Activated CD8-positive, alpha-beta memory T cell treated with anti-CD3 and anti-CD28 coated beads, Interleukin-2, amount 10 ng/mL, durations not matched to agents 7 days and 5 days (primary cell): ENCODE data around the gene RPS8. TPM values are rescaled to one million over a fixed set of nuclear protein-coding genes. Genes with fewer than 3 reads are reported as not detected.

Source experiments
- ATAC-seq: fragments of 150-1000 bp; cut with Tn5 transposase; one replicate; pipeline ENCODE4 v1.10.0; 2021; ENCODE audit warnings: moderate library complexity
- CTCF ChIA-PET: fragments of 350-600 bp; sonication (Branson Sonifier 250); formaldehyde crosslinking; loops from one replicate; lab custom pipeline; 2021; ENCODE audit warnings: antibody characterized with exemption; lab: Charles Lee
- DNase-seq: peaks from one replicate; pipeline ENCODE4 v3.0.0-alpha.2; 2020
- H3K27ac Mint-ChIP-seq: one replicate; pipeline ENCODE4 v1.8.0; 2021; ENCODE audit warnings: mild to moderate bottlenecking, mixed read lengths
- H3K27me3 Mint-ChIP-seq: one replicate; pipeline ENCODE4 v1.8.0; 2021; ENCODE audit warnings: mixed read lengths
- H3K36me3 Mint-ChIP-seq: one replicate; pipeline ENCODE4 v1.8.0; 2021; ENCODE audit warnings: mild to moderate bottlenecking, mixed read lengths
- H3K4me1 Mint-ChIP-seq: one replicate; pipeline ENCODE4 v1.8.0; 2021; ENCODE audit warnings: mixed read lengths
- H3K4me3 Mint-ChIP-seq: one replicate; pipeline ENCODE4 v1.8.0; 2021; ENCODE audit warnings: mild to moderate bottlenecking, moderate library complexity, mixed read lengths
- H3K9me3 Mint-ChIP-seq: one replicate; pipeline ENCODE4 v1.8.0; 2022; ENCODE audit warnings: low read depth, mixed read lengths
- total RNA-seq, 2 experiments: library from RNA; stranded (reverse); gene quantifications; one replicate each; pipeline ENCODE4 v1.2.3, GENCODE V29; 2021

Gene RPS8
- total RNA-seq, 2 experiments from 2014 or later, result 1,353 to 1,538 TPM

DNA sequence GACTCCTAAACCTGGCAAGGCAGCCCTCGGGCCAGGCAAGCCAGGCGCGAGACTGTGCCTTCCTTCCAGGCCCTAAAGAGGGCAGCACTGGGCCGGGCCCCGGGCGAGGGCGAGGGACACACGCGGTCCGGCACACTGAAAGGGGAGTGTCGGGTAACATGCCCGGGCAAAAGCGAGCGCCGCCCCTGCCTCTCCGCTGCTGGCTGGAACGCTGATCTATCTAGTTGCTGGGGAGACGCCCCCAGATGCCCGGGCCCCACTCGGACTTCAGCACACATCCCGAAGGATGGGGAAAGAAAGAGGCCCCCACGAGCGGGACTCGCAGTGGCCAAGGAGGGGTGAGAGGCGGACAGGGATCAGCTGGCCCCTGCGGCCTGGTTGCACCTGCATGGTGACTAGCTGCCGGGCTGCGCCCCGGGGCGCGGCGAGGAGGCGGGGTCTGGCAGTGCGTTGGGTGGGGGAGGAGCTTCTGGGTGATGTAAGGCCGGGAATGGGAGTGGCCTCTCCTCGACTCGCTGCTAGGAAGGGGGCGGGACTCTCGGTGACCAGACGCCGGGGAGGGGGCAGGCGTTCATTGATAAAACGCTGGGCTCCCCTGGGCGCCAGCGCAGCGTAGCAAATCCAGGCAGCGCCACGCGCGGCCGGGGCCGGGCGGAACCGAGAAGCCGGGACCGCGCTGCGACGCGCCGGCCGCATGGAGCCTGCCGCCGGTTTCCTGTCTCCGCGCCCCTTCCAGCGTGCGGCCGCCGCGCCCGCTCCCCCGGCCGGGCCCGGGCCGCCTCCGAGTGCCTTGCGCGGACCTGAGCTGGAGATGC is 24.6 kb downstream of the RPS8 start, which contains the start of gene PLK3:
Gene PLK3 (plus strand): TSS at position 608 of the 815 bp plus-strand sequence. CDS start 87 bp downstream, at position 695.
- CTCF ChIA-PET, result interaction anchor here (0.6 to 5.2 kb wide), 22 partner anchors 9 to 691 kb away, joined by 3 to 62 read pairs (median 5); partner anchors contain the start of genes BTBD19, EIF2B3, HECTD3 and MUTYH
- peak within 1 kb of the TSS; percentile 100 for H3K27ac Mint-ChIP-seq
- ATAC-seq (peak; percentile 81), DNase-seq (peak; percentile 99)
- H3K4me1 Mint-ChIP-seq, result peaks cover 29% of the 10 kb centered on the region
- H3K36me3 Mint-ChIP-seq, result peaks cover 24% of the 10 kb centered on the region
- H3K4me3 Mint-ChIP-seq, result peak within 1 kb of the TSS; percentile 78
- no peaks in the 10 kb centered on the region for H3K27me3 Mint-ChIP-seq
- no peaks in the 10 kb centered on the region for H3K9me3 Mint-ChIP-seq

DNA sequence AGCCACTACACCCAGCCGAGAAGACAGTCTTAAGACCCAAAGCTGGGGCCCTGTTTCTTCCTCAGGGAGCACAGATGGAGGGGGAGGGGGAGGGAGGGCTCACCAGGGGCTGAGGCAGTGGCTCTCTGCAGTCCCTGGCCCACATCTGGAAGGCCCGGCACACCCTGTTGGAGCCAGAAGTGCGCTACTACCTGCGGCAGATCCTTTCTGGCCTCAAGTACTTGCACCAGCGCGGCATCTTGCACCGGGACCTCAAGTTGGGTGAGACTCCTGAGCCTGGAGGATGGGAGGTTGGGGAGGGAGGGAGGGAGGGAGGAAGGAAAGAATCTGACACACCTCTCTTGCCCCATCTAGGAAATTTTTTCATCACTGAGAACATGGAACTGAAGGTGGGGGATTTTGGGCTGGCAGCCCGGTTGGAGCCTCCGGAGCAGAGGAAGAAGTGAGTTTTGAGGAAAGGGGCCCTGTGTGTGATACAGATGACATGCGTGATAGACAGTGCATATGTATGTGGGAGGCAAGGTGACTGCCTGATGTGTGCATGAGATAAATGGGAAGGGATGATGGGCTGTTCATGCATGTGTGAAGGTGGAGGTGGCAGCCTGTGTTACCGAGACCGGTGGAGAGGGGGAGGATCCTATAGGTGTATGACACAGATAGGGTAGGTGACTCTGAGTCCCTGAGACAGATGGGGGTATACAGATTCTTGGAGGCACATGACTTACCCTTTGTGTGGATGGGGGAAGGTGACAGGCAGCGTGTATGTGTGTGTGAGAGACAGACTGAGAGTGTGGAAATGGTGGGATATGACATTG is 26.4 kb downstream of the RPS8 start:
- Mint-ChIP-seq H3K4me3 (peak overlapping the region; percentile 78), H3K27ac (peak overlapping the region; percentile 94), H3K27me3 (no peaks in the 10 kb centered on the region), H3K36me3 (peaks cover 33% of the 10 kb centered on the region), H3K9me3 (no peaks in the 10 kb centered on the region), H3K4me1 (peaks cover 37% of the 10 kb centered on the region)
- DNase-seq (no peak), ATAC-seq (no peak)
- CTCF ChIA-PET, result interaction anchor here (3.1 to 5.2 kb wide), 3 partner anchors 7 to 18 kb away, joined by 42 to 62 read pairs (median 60); partner anchors contain the start of gene BTBD19

DNA sequence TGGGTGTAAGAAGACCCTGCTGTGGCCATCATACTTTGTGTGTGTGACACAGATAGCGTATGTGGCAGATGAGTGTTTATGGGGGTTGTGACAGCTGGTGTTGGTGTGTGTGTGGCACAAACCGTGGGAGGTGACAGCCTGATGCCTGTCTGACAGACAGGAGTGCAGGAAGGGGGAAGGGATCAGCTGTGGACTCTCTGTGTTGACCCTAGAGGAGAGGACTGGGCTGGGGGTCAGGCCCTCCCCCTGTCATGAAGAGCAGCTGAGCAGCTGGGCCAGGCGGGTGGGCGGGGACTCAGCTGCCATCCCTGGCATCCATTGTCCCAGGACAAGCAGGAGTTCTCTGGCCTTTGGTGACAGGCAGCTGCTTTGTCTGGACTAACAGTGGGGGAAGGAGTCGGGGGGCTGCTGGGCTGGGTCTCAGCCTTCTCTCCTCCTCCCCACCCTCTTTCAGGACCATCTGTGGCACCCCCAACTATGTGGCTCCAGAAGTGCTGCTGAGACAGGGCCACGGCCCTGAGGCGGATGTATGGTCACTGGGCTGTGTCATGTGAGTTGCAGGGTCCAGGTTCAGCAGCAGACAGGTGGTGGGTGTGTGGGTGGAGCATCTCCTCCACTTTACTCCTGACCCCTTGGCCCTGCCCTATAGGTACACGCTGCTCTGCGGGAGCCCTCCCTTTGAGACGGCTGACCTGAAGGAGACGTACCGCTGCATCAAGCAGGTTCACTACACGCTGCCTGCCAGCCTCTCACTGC is 27.1 kb downstream of the RPS8 start:
- CTCF ChIA-PET, result interaction anchor here (0.6 to 5.2 kb wide), 2 partner anchors 12 to 17 kb away, joined by 3 to 62 read pairs; no protein-coding TSS in a partner anchor
- no peak for ATAC-seq
- Mint-ChIP-seq H3K4me1 (peaks cover 45% of the 10 kb centered on the region), H3K27me3 (no peaks in the 10 kb centered on the region), H3K36me3 (peaks cover 40% of the 10 kb centered on the region), H3K9me3 (no peaks in the 10 kb centered on the region), H3K4me3 (peak overlapping the region; percentile 78), H3K27ac (peak overlapping the region; percentile 94)
- no peak for DNase-seq

DNA sequence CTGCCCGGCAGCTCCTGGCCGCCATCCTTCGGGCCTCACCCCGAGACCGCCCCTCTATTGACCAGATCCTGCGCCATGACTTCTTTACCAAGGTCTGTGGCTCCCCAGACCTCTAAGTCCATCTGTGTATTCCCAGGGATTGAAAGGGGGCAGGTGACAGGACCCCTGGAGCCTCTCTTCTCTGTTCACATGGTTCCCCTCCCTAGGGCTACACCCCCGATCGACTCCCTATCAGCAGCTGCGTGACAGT is 27.6 kb downstream of the RPS8 start:
- CTCF ChIA-PET, result interaction anchor here (0.6 to 5.2 kb wide), 2 partner anchors 11 to 16 kb away, joined by 3 to 62 read pairs; no protein-coding TSS in a partner anchor
- DNase-seq (no peak), ATAC-seq (no peak)
- H3K9me3 Mint-ChIP-seq, result no peaks in the 10 kb centered on the region
- H3K27ac Mint-ChIP-seq, result peak overlapping the region; percentile 54
- peaks cover 40% of the 10 kb centered on the region for H3K36me3 Mint-ChIP-seq
- peaks cover 50% of the 10 kb centered on the region for H3K4me1 Mint-ChIP-seq
- no peaks in the 10 kb centered on the region for H3K27me3 Mint-ChIP-seq
- H3K4me3 Mint-ChIP-seq, result no peak overlapping the region

DNA sequence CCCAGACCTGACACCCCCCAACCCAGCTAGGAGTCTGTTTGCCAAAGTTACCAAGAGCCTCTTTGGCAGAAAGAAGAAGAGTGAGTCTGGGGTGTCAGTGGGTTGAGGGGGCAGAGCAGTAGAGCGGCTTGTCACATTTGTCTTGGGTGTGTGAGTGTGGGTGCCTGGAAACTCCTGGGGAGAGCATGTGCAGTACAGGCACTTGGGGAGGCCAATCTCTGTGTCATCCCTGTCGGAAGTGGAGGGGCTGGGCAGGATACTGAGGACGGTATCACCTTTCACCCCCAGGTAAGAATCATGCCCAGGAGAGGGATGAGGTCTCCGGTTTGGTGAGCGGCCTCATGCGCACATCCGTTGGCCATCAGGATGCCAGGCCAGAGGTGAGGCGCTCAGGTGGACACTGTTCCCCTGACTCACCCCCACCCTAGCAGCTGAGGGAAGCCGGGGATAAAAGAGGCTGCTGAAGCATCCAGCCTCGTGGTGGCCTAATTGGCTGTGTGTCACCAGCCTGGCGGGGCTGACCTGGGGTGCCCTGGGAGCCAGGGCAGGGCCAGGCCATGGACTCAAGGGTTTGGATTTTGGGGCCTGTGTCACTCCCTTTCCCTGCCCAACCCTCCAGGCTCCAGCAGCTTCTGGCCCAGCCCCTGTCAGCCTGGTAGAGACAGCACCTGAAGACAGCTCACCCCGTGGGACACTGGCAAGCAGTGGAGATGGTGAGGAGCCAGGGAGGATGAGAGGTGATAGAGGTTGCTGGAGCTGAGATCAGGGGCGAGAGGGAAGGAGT is 28.2 kb downstream of the RPS8 start:
- H3K27ac Mint-ChIP-seq, result peak overlapping the region; percentile 60
- DNase-seq (no peak), ATAC-seq (no peak)
- CTCF ChIA-PET, result no interaction called here
- no peak overlapping the region for H3K4me3 Mint-ChIP-seq
- H3K9me3 Mint-ChIP-seq, result no peaks in the 10 kb centered on the region
- H3K27me3 Mint-ChIP-seq, result no peaks in the 10 kb centered on the region
- peaks cover 40% of the 10 kb centered on the region for H3K36me3 Mint-ChIP-seq
- peaks cover 54% of the 10 kb centered on the region for H3K4me1 Mint-ChIP-seq

DNA sequence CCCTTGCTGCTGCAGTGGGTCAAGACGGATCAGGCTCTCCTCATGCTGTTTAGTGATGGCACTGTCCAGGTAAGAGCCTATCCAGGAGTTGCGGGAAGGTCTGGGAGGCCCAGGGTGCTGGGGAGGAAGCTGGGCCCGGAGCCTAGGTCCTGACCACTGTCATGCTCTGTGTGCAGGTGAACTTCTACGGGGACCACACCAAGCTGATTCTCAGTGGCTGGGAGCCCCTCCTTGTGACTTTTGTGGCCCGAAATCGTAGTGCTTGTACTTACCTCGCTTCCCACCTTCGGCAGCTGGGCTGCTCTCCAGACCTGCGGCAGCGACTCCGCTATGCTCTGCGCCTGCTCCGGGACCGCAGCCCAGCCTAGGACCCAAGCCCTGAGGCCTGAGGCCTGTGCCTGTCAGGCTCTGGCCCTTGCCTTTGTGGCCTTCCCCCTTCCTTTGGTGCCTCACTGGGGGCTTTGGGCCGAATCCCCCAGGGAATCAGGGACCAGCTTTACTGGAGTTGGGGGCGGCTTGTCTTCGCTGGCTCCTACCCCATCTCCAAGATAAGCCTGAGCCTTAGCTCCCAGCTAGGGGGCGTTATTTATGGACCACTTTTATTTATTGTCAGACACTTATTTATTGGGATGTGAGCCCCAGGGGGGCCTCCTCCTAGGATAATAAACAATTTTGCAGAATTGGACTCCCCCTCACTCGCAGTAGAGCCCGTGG is 30.1 kb downstream of the RPS8 start:
- Mint-ChIP-seq H3K4me3 (no peak overlapping the region), H3K27ac (peak overlapping the region; percentile 65), H3K27me3 (no peaks in the 10 kb centered on the region), H3K4me1 (peaks cover 64% of the 10 kb centered on the region), H3K9me3 (no peaks in the 10 kb centered on the region), H3K36me3 (peaks cover 40% of the 10 kb centered on the region)
- DNase-seq (no peak), ATAC-seq (no peak)
- CTCF ChIA-PET, result interaction anchor here (3.8 to 5.2 kb wide), 2 partner anchors 14 to 20 kb away, joined by 11 to 56 read pairs; no protein-coding TSS in a partner anchor

DNA sequence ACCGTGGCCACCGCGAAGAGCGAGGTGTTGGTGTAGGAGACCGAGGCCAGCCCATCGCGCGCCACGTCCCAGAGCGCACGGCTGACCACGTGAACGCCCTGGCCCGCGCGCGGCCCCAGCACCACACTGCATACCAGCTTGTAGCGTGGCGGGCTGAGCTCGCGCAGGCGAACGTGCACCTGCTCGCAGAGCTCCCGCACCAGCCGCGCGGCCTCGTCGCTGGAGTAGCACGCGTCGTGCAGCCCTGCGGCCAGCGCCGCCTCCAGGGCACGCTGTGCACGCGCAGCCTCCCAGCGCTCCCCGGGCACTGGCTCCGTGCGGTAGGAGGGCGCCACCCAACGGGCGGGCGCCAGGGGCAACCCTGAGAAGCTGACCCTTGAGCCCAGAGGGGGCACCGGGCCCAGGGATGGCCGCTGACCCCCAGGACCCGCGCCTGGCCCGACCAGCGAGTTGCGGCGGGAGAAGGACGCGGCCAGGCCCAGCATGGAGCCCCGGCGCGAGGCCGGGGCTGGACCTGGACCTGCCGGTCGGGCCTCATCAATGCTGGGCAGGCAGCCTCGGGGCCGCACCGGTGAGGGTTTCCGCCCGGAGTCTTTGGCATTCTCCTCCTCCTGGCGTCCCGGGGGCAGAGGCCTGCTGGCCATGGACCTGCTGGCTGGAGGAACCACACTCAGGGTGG is 30.8 kb downstream of the RPS8 start:
- peaks cover 37% of the 10 kb centered on the region for H3K36me3 Mint-ChIP-seq

DNA sequence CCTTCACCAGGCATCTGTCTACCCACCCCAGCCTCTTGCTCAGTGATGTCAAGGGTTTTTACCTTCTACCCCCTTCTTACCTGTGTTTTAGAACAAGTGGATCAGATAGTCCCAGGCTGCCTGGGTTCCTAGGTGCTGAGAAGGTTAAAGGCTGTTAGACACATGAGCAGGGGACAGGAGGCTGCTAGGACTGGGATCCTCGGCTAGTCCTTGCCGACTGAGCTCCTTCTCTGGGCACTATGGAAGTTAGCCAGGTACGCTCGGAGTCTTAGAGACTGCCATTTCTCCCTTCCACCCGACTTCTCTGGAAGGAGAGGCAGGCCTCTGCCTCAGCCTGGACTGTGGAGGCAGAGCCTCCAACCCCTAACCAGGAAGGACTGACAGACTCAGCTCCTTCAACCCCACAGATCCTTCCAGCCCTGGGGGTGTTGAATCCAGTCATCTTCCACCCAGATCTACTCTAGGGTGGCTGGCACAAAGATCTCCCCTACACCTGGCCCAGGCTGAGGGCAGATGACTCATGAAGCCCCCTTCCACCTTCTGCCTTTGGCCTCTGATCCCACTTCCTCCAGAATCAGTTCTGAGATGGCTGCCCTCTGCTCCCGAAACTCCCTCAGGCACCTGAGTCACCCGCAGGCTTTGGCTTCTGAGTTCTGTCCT is 31.5 kb downstream of the RPS8 start, which contains the start of gene DYNLT4:
Gene DYNLT4 (minus strand): TSS at position 648 of the 660 bp plus-strand sequence. CDS start 683 bp downstream, outside the sequence.
- DNase-seq (no peak), ATAC-seq (peak; percentile 1)
- peaks cover 71% of the 10 kb centered on the region for H3K4me1 Mint-ChIP-seq
- H3K9me3 Mint-ChIP-seq, result no peaks in the 10 kb centered on the region
- CTCF ChIA-PET, result interaction anchor here (1.1 to 5.2 kb wide), 5 partner anchors 10 to 77 kb away, joined by 4 to 56 read pairs (median 5); no protein-coding TSS in a partner anchor
- H3K27ac Mint-ChIP-seq, result peak within 1 kb of the TSS; percentile 99
- H3K27me3 Mint-ChIP-seq, result no peaks in the 10 kb centered on the region
- peak within 1 kb of the TSS; percentile 64 for H3K4me3 Mint-ChIP-seq
- peaks cover 35% of the 10 kb centered on the region for H3K36me3 Mint-ChIP-seq

More for the DNA sequence above, 30.8 kb downstream of the RPS8 start:
- DNase-seq, result no peak
- CTCF ChIA-PET, result interaction anchor here (1.1 to 5.2 kb wide), 4 partner anchors 9 to 23 kb away, joined by 4 to 56 read pairs (median 8); no protein-coding TSS in a partner anchor
- no peak for ATAC-seq
- H3K27me3 Mint-ChIP-seq, result no peaks in the 10 kb centered on the region
- H3K4me1 Mint-ChIP-seq, result peaks cover 68% of the 10 kb centered on the region
- H3K4me3 Mint-ChIP-seq, result no peak overlapping the region
- H3K9me3 Mint-ChIP-seq, result no peaks in the 10 kb centered on the region
- H3K27ac Mint-ChIP-seq, result peak overlapping the region; percentile 99

DNA sequence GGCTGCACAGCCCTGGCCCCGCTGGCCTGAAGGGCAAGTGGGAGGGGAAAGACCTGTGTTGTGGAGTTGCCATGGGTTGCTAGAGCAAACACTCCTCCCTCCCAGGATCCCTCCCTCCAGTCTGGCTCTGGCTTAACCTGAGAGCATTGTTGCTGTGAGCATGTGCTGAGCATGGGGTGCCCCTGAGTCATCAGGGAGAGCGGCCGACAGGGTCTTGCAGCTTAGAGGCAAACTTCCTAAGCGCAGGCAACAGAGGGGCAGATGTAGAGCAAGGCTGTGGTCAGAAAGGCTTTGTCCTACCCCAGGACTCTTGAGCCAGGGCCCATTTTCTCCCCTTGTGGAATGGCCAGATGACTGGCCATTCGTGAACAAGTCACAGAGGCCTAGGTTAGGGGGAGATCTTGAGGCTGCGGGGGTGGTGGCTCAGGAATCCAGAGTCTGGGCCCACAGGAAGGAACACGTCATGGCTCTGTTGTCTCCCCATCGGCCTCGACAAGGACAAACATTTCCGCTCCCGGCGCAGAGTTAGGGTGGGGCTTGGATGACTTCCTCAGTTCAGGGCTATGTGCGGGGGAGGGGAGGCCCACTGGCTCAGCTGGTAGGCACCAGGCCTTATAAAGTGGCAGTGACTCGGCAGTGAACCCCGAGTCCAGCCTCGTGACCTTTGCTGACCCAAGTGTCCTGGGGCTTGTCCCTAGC is 32.2 kb downstream of the RPS8 start:
- Mint-ChIP-seq H3K27me3 (no peaks in the 10 kb centered on the region), H3K36me3 (peaks cover 30% of the 10 kb centered on the region), H3K4me3 (peak overlapping the region; percentile 64), H3K4me1 (peaks cover 69% of the 10 kb centered on the region), H3K9me3 (no peaks in the 10 kb centered on the region), H3K27ac (peak overlapping the region; percentile 99)
- CTCF ChIA-PET, result interaction anchor here (1.1 to 5.2 kb wide), 6 partner anchors 8 to 78 kb away, joined by 4 to 60 read pairs (median 8); partner anchors contain the start of gene PLK3
- peak; percentile 56 for ATAC-seq
- DNase-seq, result peak; percentile 97
